ENCODE data around the gene PMEPA1.

The PMEPA1 gene

DNA sequence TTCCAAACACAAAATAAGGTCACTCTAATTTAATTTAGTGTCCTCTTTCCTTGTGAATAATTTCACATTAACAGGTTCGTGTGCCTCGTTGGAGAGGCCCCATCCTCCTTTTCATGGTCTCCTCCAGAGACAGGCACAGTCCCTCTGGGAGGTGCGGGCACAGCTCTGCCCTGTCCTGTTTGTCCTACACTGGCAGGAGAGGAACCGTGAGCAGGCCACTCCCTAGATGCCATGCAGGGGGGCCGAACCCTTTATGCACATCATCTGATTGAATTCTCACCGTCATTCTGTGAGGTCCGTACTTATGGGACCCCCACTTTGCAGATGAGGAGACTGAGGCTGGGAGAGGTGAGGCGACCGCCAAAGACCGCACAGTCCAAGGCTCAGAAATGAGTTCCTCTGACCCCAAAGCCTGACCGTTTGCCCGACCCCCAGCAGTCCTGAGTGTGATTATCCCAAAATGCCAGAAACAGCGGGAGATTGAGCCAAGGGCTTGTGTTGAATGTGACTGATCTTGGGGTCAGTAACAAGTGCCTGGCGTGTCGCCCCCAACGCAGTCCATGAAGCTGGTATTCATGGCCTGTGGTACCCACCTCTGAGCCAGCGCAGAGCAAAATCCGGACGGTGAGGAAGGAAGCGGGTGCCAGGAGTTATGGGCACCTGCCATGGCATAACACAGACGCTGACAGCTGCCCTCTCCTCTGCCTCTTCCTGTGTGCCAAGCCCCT is 43.5 kb downstream of the PMEPA1 start:
- Mint-ChIP-seq H3K4me1 (ENCODE audit: low read depth) (no peaks in the 10 kb centered on the region), H3K4me3 (no peak overlapping the region), H3K27me3 (peaks cover 3% of the 10 kb centered on the region), H3K36me3 (ENCODE audit: low read depth) (no peaks in the 10 kb centered on the region), H3K9me3 (no peaks in the 10 kb centered on the region), H3K27ac (no peak overlapping the region)
- intact Hi-C loops (cut with micrococcal nuclease), result no loop called here

DNA sequence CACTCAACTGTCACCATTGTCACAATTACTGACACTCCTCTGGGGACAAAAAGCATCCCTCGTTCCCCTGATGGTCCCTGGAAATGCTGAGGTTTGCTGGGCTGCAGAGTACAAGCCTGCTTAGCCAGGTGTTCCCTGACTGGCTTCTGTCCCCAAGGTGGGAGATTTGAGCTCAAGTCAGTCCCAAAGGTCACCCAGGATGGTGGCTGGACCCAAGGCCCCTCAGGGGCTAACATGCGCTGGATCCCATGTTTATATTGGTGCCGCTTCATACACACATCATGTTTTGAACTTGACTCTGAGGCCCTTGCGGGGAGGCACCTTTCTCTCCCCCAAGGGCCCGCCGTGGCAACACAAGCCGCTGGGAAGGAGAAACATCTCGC is 44.2 kb downstream of the PMEPA1 start:
- Mint-ChIP-seq H3K9me3 (no peaks in the 10 kb centered on the region), H3K36me3 (ENCODE audit: low read depth) (no peaks in the 10 kb centered on the region), H3K4me3 (no peak overlapping the region), H3K27me3 (peaks cover 3% of the 10 kb centered on the region), H3K4me1 (ENCODE audit: low read depth) (no peaks in the 10 kb centered on the region), H3K27ac (no peak overlapping the region)
- intact Hi-C loops (cut with micrococcal nuclease), result no loop called here

DNA sequence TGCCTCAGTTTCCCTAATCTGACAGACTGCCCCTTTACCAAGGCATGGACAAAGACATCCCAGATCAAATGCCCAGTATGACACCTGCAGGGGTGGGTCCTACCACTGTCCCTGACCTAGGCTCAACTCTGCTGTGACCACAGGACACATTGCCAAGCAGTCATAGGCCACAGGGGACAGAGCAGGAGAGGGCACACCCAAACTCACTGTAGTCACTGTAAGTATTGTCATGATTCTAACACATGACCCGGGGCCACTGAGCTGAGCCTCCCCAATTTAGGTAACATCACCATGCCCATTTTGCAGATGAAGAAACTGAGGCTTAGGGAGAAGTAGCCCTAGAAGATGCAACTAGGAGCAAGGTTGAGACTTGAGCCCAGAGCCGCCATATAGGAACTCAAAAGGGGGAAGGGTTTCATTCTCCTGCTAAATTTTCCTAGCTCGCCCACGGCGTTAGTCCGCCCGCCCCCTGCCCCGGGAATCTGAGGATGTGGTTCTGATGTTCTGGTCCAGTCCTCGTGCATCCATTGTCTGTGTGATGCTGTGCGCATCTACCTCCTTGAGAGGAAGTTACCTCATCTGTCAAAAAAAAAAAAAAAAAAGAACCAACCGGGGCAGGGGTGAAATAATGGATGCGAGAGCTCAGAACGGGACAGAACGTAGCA is 44.8 kb downstream of the PMEPA1 start:
- Mint-ChIP-seq H3K4me3 (no peak overlapping the region), H3K27ac (no peak overlapping the region), H3K4me1 (ENCODE audit: low read depth) (no peaks in the 10 kb centered on the region), H3K9me3 (no peaks in the 10 kb centered on the region), H3K36me3 (ENCODE audit: low read depth) (no peaks in the 10 kb centered on the region), H3K27me3 (no peaks in the 10 kb centered on the region)
- intact Hi-C loops (cut with micrococcal nuclease), result no loop called here

DNA sequence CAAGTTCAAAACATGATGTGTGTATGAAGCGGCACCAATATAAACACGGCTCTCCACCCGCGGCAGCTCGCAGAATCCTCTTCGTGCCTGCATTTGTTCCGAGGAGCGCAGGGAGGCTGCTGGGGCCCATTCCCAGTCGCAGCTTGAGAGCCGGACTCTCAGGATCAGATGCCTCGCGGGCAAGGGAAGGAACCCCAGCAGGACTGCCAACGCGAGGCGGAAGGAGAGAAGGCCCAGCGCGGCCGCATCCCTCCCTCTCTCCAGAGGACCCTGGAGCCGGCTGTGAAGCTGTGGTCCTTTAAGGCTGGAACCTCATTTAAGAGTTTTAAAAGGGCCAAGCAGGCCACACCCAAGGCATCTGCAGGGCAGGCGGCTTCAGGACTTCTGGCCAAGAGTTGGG is 45.3 kb downstream of the PMEPA1 start:
- Mint-ChIP-seq H3K4me3 (no peak overlapping the region), H3K27me3 (no peaks in the 10 kb centered on the region), H3K9me3 (no peaks in the 10 kb centered on the region), H3K4me1 (ENCODE audit: low read depth) (no peaks in the 10 kb centered on the region), H3K27ac (no peak overlapping the region), H3K36me3 (ENCODE audit: low read depth) (no peaks in the 10 kb centered on the region)
- intact Hi-C loops (cut with micrococcal nuclease), result no loop called here

DNA sequence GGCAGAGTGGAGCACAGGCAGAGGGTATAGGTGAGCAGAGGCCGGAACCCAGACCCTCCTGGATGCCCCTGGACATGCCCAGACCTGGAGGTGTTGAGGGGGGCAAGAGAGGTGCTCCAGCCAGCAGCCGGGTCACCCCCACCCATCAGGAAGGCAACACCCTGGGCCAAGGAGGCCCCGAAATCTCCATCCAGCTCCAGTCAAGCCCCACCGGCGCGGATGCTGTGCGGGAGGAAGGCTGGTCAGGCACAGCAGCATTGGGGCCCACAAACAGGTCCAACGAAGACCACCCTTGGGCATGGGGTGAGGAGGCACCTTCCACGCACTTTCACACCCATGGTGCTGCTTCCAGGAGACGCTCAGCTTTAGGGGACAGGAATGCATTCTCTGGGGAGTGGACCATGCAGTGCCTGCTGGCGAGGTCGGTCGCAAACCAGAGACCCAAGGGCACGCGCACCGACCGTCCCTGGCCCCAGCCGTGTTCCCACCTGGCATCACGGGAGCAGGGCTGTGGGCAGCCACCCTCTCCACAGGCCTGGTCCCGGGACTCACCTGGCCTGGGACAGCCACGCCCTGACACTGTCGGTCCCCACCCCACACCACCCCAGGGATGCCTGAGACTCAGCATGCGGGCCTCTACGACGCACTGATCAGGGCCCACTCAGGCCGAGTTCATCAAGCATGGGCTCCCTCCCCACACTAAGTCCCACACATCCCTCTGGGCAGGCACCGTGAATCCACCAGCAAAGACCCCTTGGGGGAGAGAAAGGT is 45.9 kb downstream of the PMEPA1 start:
- no peaks in the 10 kb centered on the region for H3K4me1 Mint-ChIP-seq (ENCODE audit: low read depth)
- no peak overlapping the region for H3K27ac Mint-ChIP-seq
- intact Hi-C loops (cut with micrococcal nuclease), result no loop called here
- no peaks in the 10 kb centered on the region for H3K36me3 Mint-ChIP-seq (ENCODE audit: low read depth)
- H3K4me3 Mint-ChIP-seq, result no peak overlapping the region
- no peaks in the 10 kb centered on the region for H3K27me3 Mint-ChIP-seq
- H3K9me3 Mint-ChIP-seq, result no peaks in the 10 kb centered on the region

DNA sequence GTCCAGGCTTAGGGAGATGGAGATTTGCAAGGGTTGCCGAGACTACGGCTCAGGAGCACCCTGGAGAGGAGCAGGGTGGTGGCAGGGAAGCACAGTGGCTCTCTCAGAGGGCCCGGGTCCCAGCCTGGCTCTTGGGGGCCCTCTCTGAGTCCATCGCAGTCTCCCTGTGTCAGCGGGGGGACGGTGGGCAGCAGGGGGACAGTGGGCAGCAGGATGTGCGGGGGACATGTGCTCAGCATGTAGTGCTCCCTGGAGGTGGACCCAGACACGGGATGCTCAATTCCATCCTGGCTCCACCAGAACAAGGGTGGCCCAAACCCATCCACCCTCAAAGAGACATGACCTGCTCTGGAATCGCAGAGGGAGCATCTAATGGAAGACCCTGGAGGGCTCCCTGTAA is 46.6 kb downstream of the PMEPA1 start:
- no peaks in the 10 kb centered on the region for H3K36me3 Mint-ChIP-seq (ENCODE audit: low read depth)
- H3K27me3 Mint-ChIP-seq, result no peaks in the 10 kb centered on the region
- intact Hi-C loops (cut with micrococcal nuclease), result no loop called here
- no peak overlapping the region for H3K4me3 Mint-ChIP-seq
- H3K27ac Mint-ChIP-seq, result no peak overlapping the region
- H3K4me1 Mint-ChIP-seq (ENCODE audit: low read depth), result no peaks in the 10 kb centered on the region
- no peaks in the 10 kb centered on the region for H3K9me3 Mint-ChIP-seq

DNA sequence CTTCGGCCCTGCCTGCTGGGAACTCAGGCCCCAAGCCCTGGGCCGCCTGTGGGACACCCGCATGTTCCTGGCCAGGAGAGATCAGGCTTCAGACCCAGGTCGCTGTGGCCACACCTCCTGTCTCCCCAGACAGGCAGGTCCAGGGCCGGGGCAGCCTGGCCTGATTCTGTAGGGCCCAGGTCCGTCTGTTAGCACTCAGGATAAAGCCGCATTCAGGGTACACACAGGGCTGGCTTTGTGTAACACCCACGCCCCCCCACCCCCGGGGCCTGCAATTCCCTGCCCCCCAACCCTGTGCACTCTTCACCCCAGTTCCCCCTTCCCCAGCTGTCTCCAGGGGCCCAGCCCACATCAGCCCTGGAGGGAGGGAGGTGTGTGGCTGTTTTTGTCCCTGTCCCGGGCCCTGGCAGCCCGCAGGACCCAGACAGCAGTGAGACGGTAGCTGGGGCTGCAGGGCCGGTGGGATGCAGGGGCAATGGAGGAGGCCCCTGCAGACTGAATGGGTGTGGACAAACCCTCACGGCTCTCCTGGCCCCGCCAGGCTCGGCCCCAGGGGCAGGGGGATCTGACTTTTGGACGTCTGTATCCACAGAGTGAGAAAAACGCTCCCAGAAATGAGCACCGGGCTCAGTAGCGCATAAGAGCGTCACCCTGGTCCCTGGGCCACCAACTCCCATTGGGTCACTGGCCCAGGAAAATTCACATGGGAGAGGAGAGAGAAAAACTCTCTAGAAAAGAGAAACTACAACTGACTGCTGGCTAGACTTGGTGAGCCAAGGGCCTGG is 47.2 kb downstream of the PMEPA1 start:
- H3K9me3 Mint-ChIP-seq, result no peaks in the 10 kb centered on the region
- H3K27me3 Mint-ChIP-seq, result no peaks in the 10 kb centered on the region
- no peak overlapping the region for H3K4me3 Mint-ChIP-seq
- H3K27ac Mint-ChIP-seq, result no peak overlapping the region
- intact Hi-C loops (cut with micrococcal nuclease), result no loop called here
- no peaks in the 10 kb centered on the region for H3K36me3 Mint-ChIP-seq (ENCODE audit: low read depth)
- no peaks in the 10 kb centered on the region for H3K4me1 Mint-ChIP-seq (ENCODE audit: low read depth)

DNA sequence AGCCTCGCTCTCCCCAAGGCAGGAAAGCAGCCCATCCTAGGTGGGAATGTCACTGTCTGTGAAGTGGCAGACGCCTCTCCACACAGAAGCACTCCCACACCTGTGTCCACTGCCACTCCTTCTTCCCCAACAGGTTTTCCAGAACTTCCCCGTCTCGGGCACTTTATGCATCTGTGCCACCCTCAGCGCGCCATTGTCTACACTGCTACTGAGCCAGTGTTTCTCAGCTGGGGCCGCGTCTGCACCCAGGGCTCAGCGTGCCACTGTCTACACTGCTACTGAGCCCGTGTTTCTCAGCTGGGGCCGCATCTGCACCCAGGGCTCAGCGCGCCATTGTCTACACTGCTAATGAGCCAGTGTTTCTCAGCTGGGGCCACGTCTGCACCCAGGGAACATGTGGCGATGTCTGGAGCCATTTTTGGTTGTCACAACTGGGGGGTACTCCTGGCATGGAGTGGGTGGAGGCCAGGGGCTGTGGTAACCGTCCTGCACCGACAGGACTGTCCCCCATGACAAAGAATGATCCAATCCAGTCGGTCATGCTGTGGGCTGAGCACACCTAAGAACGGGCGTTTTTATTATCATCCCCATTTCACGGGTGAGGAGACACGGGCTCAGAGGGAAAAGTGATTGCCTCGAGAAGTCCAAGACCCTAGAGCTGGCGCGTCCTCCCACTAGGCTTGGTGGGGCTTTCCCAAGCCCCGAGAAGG is 47.9 kb downstream of the PMEPA1 start:
- Mint-ChIP-seq H3K27ac (no peak overlapping the region), H3K4me3 (no peak overlapping the region), H3K27me3 (no peaks in the 10 kb centered on the region), H3K36me3 (ENCODE audit: low read depth) (no peaks in the 10 kb centered on the region), H3K9me3 (no peaks in the 10 kb centered on the region), H3K4me1 (ENCODE audit: low read depth) (no peaks in the 10 kb centered on the region)
- intact Hi-C loops (cut with micrococcal nuclease), result no loop called here

DNA sequence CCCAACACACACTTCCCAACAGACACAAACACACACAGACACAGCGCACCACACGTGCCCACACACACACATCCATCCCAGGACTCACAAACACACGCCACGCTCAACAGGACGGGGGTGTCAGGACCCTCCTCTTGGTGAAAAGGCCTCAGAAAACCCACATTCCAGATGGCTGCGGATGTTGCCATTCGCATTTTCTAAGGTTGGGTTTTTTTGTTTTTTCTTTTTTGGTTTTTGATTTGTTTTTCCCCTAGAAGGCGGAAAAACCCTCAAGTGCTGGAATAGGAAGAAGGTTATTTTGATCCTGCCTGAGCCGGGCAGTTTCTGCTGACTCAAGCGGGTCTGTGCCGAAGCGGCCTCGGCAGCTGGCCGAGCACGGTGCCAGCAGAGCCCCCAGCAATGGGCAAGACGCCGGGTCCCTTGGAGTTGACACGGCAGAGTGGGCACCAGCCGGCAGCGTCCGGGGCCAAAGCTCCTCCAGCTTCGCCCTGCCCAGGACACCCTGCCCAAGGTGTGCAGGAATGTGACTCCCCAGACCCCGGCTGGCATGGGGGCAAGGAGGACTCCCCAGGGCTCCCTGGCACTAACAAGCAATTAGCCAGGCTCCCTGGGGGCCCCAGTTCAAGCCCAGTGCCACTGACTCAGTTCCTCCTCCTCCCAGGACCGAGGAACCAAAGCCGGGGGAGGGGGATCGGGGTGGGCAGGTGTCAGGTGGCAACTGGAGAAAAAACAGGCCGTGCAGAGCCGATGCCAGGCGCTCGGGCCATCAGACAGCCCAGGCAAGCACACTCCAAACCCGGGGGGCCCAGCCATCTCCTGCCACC is 48.7 kb downstream of the PMEPA1 start:
- Mint-ChIP-seq H3K27ac (no peak overlapping the region), H3K4me1 (ENCODE audit: low read depth) (no peaks in the 10 kb centered on the region), H3K27me3 (no peaks in the 10 kb centered on the region), H3K36me3 (ENCODE audit: low read depth) (no peaks in the 10 kb centered on the region), H3K9me3 (no peaks in the 10 kb centered on the region), H3K4me3 (no peak overlapping the region)
- intact Hi-C loops (cut with micrococcal nuclease), result no loop called here

DNA sequence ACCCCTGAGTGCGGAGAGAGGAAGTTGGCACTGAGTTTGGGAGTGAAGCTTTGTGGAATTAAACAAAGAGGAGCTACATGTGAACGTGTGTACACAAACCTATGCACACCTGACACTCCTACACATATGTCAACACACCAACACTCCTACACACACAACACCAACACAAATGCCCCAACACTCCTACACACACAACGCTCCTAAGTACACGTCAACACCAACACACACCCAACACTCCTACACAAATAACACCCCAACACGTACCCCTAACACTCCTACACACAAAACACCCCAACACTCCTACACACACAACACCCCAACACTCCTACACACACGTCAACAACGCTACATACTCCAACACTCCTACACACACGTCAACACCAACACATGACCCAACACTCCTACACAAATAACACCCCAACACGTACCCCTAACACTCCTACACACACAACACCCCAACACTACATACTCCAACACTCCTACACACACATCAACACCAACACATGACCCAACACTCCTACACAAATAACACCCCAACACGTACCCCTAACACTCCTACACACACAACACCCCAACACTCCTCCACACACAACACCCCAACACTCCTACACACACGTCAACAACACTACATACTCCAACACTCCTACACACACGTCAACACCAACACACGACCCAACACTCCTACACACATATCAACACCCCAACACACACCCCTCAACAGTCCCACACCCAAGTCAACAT is 49.5 kb downstream of the PMEPA1 start:
- Mint-ChIP-seq H3K27me3 (no peaks in the 10 kb centered on the region), H3K27ac (no peak overlapping the region), H3K9me3 (no peaks in the 10 kb centered on the region), H3K4me3 (no peak overlapping the region), H3K36me3 (ENCODE audit: low read depth) (no peaks in the 10 kb centered on the region), H3K4me1 (ENCODE audit: low read depth) (no peaks in the 10 kb centered on the region)
- intact Hi-C loops (cut with micrococcal nuclease), result no loop called here

DNA sequence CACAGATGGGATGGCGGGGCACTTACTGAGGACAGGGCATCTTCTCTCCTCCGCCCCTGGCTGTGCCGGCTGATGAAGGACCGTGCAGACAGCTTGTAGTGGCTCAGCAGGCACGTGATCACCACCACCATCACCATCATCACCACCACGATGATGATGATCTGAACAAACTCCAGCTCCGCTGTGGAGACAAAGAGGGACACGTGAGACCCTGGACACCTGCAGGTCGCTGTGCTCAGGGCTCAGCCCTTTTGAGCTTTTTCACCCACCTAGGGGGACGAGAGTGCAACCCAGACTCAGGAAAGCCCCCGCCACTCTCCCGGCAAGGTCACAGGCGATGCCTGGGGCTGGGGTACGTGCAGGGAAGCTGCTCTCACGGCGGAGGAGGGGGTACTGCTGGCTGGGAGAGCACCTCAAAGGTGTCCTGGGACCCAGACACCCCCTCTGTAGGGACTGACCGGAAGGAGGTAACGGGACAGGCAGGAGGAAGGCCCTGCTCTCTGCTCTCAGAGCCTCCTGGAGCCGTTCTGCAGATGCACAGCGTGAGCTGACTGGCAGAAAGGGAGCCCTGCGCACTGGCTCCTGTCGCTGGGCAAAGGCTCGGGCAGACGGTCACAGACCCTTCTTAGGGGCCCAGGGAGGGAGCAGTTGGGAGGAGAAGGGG is 50.2 kb downstream of the PMEPA1 start:
- intact Hi-C loops (cut with micrococcal nuclease), result no loop called here
- H3K4me3 Mint-ChIP-seq, result no peak overlapping the region
- H3K27me3 Mint-ChIP-seq, result peaks cover 5% of the 10 kb centered on the region
- no peak overlapping the region for H3K27ac Mint-ChIP-seq
- peaks cover 1% of the 10 kb centered on the region for H3K4me1 Mint-ChIP-seq (ENCODE audit: low read depth)
- no peaks in the 10 kb centered on the region for H3K36me3 Mint-ChIP-seq (ENCODE audit: low read depth)
- no peaks in the 10 kb centered on the region for H3K9me3 Mint-ChIP-seq
